Measurements from ENCODE around the gene TCF12. TPM values are rescaled to one million over a fixed set of nuclear protein-coding genes. Genes with fewer than 3 reads are reported as not detected.

Gene TCF12
- total RNA-seq, 2 experiments from 2014 or later = 76.4 to 78.1 TPM

DNA sequence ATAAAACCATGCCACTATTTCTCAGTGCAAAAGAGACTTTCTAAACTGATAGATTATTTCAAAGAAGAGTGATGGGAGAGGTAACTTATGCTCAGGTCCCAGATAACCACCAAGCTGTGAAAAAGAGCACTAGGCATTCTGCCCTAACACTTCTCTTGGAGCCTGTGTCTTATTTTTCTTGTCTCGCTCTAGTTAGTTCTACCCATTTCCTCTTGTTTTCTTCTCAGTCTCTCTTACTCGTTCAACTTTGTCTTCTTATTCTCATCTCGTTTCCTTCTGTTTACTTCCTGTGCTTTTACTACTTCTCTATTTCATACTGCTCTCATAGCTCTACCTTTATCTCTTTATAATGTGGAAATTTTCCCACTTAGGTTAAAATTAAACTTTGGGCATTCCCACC, 366.1 kb downstream of the TCF12 start:
- Mint-ChIP-seq H3K4me1 (no peaks in the 10 kb centered on the region), H3K27me3 (no peaks in the 10 kb centered on the region), H3K27ac (peak overlapping the region; percentile 46), H3K4me3 (no peak overlapping the region), H3K9me3 (no peaks in the 10 kb centered on the region), H3K36me3 (peaks cover 37% of the 10 kb centered on the region)
- POLR2A ChIA-PET = no interaction called here
- no peak for DNase-seq
- no peak for ATAC-seq (ENCODE audit: low read depth)

DNA sequence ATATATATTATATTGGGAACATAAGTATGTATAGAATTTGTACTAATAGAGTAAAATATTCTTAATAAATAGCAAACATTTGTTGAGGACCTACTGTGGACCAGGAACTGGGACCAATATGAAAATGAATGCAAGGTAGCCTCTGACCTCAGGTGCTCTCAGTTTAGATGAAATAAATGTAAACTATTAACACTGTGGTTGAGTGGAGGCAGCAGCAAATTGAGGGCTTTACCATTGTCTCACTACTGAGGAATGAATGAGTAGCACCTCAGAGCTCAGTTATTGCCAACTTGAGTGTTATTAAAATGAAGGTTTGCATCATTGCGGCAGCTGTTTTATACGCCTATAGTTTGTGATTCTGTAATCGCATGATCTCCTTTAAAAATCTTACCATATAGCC, 366.9 kb downstream of the TCF12 start:
- DNase-seq (no peak), ATAC-seq (ENCODE audit: low read depth) (no peak)
- POLR2A ChIA-PET = no interaction called here
- H3K4me1 Mint-ChIP-seq = no peaks in the 10 kb centered on the region
- H3K27ac Mint-ChIP-seq = no peak overlapping the region
- no peaks in the 10 kb centered on the region for H3K9me3 Mint-ChIP-seq
- no peak overlapping the region for H3K4me3 Mint-ChIP-seq
- peaks cover 42% of the 10 kb centered on the region for H3K36me3 Mint-ChIP-seq
- no peaks in the 10 kb centered on the region for H3K27me3 Mint-ChIP-seq

DNA sequence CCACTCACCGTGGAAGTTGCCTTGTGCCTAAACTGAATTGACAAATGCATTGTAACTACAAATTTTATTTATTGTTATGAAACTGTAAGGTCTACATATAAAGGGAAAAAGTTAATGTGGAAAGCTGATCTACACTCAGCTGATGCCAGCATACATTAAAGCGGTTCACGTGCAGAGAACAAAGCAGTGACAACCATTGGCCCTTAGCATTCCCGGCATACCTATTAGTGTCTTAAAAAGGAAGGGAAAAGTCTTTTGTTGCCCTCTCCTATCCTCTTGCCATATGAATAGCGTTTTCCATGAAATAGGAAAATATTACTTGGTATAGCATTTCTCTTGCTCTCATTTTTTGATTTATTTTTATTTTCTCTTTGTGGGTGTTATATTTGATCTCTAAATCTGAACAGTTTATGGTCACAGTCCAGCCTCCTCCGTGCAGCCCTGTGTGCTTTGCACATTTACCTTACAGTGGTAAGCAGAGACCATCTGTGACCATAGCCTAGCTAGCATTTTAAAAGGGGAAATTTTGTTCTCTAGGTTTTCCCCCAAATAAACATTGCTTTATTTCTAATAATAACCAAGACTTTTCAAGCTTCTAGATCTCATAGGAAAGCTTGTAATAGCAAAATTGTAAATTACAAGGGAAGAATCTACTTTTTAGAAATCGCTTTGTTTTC, 368.1 kb downstream of the TCF12 start:
- no peak overlapping the region for H3K27ac Mint-ChIP-seq
- H3K27me3 Mint-ChIP-seq = no peaks in the 10 kb centered on the region
- no peaks in the 10 kb centered on the region for H3K9me3 Mint-ChIP-seq
- peaks cover 44% of the 10 kb centered on the region for H3K36me3 Mint-ChIP-seq
- no peaks in the 10 kb centered on the region for H3K4me1 Mint-ChIP-seq
- H3K4me3 Mint-ChIP-seq = no peak overlapping the region
- POLR2A ChIA-PET = no interaction called here
- no peak for ATAC-seq (ENCODE audit: low read depth)
- DNase-seq = no peak

DNA sequence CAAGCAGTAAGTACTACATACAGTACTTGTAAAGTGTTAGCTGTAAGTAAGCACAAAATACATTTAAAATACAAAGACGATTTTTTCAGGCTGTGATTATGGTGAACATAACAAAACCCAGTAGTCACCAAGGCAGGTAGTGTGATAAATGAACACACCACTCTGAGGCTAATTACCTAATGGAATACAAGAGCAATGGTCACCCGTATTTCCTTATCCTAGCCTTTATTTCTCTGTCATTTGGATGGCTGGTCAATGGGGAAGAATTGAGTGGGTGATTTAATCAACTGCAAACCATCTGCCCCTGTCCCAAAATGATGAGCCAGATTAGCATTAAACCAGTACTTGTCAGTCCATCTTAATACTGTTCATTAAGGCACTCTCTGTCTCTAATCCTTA, 368.7 kb downstream of the TCF12 start:
- ATAC-seq (ENCODE audit: low read depth) = no peak
- H3K36me3 Mint-ChIP-seq = peaks cover 48% of the 10 kb centered on the region
- H3K27me3 Mint-ChIP-seq = no peaks in the 10 kb centered on the region
- no peak for DNase-seq
- POLR2A ChIA-PET = no interaction called here
- no peaks in the 10 kb centered on the region for H3K9me3 Mint-ChIP-seq
- H3K4me1 Mint-ChIP-seq = no peaks in the 10 kb centered on the region
- H3K4me3 Mint-ChIP-seq = no peak overlapping the region
- no peak overlapping the region for H3K27ac Mint-ChIP-seq

DNA sequence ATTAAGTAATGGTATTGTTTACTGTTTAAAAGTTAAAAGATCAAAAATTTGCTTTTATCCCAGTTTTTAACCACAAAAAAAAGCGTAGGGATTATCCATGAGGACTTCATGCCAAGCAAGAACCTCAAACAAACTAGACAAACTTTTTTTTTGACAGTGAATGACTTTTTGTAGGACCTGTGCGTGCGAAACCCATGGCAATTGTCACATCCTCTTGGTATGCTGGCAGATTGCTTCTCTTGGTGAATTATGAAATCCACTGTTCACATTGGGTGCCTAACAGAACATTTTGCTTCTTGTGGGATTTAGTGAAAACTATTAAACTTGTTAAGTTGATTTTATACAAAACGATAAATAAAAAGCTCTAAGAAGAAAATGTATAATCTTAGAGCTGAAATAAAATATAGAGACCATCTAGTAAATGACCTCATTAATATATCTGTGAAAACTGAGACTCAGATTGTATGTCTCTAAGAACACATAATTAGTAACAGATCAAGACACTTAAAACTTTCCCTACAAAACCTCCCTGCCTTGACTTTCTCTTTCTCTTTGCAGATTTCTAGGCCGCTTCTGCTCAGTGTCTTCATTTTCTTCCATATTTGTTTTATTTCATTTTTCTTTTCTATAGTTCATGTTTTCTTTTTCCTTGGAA, 370.6 kb downstream of the TCF12 start:
- Mint-ChIP-seq H3K4me1 (no peaks in the 10 kb centered on the region), H3K36me3 (peaks cover 38% of the 10 kb centered on the region), H3K4me3 (no peak overlapping the region), H3K27ac (no peak overlapping the region), H3K9me3 (peaks cover 1% of the 10 kb centered on the region), H3K27me3 (no peaks in the 10 kb centered on the region)
- POLR2A ChIA-PET = no interaction called here
- ATAC-seq (ENCODE audit: low read depth) (no peak), DNase-seq (no peak)

DNA sequence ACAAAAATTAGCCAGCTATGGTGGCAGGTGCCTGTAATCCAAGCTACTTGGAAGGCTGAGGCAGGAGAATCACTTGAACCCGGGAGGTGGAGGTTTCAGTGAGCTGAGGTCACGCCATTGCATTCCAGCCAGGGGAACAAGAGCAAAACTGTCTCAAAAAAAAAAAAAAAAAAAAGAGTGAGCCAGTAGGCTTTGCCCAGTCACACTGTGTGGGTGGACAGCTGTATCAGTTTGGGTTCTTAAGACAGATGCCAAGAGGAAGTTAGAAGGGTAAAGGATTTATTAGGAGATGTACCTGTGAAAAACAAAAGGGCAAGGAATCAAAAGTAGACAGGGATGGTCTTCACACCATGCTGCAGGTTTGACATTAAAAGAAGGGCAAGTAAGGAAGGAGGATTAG, 371.7 kb downstream of the TCF12 start:
- POLR2A ChIA-PET = no interaction called here
- no peaks in the 10 kb centered on the region for H3K4me1 Mint-ChIP-seq
- H3K36me3 Mint-ChIP-seq = peaks cover 30% of the 10 kb centered on the region
- DNase-seq = no peak
- peaks cover 1% of the 10 kb centered on the region for H3K9me3 Mint-ChIP-seq
- H3K27me3 Mint-ChIP-seq = no peaks in the 10 kb centered on the region
- no peak overlapping the region for H3K4me3 Mint-ChIP-seq
- no peak overlapping the region for H3K27ac Mint-ChIP-seq
- ATAC-seq (ENCODE audit: low read depth) = no peak

DNA sequence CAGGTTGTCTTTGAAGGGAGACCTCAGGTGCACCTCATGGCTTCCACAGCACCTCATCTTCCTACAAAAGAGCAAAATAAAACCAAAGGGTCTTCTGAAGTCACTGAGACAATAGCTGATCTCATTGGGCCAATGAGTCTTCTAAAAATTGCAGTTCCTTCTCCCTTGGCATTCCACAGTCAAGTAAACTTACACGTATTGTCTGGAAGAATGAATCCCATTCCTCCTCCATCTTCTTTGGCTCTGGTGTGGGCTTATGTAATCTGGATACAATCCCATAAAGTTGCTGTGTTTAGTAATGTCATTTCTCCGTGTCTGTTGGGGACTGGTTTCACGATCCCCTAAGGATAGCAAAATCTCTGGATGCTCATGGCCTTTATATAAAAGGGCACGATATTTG, 372.4 kb downstream of the TCF12 start:
- ATAC-seq (ENCODE audit: low read depth) = no peak
- Mint-ChIP-seq H3K9me3 (peaks cover 1% of the 10 kb centered on the region), H3K36me3 (peaks cover 30% of the 10 kb centered on the region), H3K27me3 (no peaks in the 10 kb centered on the region), H3K4me1 (no peaks in the 10 kb centered on the region), H3K4me3 (no peak overlapping the region), H3K27ac (no peak overlapping the region)
- POLR2A ChIA-PET = no interaction called here
- no peak for DNase-seq

DNA sequence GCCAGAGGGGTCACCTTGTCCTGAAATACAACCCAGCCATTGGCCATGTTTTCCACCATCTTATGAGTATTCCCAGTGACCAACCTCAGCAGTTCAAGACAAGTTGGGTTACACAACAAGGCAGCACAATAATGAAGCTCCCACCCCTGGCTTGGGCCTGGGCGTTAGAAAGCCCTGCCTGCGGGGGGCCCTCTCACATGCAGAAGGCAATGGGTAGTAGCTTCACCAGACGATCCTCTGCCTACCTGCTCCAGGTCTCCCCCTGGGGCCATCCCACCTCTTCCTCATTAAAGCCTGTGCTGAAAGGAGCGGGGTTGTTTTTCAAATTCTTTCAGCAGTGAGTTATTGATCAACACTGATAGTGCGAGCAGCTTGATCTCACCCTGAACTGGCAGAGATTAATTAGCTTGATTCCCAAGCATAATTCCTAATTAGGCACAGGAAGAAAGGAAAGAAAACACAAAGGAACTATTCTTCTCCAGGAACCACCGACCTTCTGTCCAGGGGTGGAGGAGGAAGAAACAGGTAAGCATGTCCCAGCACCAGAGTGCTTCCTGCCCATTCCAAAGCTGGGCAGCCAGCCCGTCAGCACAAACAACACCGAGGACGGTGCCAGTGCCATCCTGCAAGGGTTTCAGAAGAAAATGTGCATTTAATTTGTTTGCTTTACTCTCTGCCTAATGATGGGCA, 378.2 kb downstream of the TCF12 start:
- POLR2A ChIA-PET = no interaction called here
- Mint-ChIP-seq H3K9me3 (peaks cover 1% of the 10 kb centered on the region), H3K4me1 (peaks cover 8% of the 10 kb centered on the region), H3K27me3 (no peaks in the 10 kb centered on the region), H3K27ac (no peak overlapping the region), H3K36me3 (peaks cover 6% of the 10 kb centered on the region), H3K4me3 (no peak overlapping the region)
- ATAC-seq (ENCODE audit: low read depth) (no peak), DNase-seq (no peak)

DNA sequence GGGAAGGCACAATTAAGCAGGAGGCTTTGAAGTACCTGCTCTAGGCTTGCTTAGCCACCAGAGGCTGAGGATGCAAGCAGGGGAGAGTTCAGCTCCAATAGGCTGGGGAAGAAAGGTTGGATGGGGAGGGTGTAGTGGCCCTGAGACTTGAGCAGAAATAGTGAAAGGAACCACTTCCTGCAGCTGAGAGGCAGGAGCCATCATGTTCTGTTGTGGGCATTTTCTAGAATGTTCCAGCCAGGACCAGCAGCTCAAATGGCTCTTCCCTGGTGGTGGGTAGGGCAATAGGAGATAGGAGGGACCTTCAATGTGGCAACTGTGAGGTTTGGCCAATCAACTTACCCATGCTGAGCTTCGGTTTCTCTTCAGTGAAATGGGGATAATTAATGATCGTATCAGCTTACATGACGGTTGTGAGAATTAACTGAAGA, 378.7 kb downstream of the TCF12 start:
- no peak for DNase-seq
- H3K4me3 Mint-ChIP-seq = no peak overlapping the region
- H3K36me3 Mint-ChIP-seq = peaks cover 2% of the 10 kb centered on the region
- H3K4me1 Mint-ChIP-seq = peaks cover 8% of the 10 kb centered on the region
- no peaks in the 10 kb centered on the region for H3K27me3 Mint-ChIP-seq
- POLR2A ChIA-PET = no interaction called here
- no peak for ATAC-seq (ENCODE audit: low read depth)
- H3K27ac Mint-ChIP-seq = no peak overlapping the region
- peaks cover 1% of the 10 kb centered on the region for H3K9me3 Mint-ChIP-seq

DNA sequence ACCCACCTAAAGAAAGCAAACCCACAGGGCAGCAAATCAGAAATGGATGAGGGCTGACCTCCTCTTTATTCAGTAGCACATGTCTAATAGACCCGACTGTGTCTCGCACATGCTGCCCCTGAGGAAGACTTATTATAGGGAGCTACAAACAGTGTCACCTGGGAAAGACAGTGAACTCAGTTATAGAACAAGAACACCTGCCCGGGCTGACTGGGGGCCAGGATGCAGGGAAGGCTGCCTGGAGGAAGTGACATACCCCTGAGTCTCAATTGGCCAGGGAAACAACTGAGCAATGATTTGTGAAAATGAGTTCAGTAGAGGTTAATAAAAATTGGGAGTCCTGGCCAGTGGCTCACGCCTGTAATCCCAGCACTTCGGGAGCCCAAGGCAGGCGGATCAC, 379.2 kb downstream of the TCF12 start:
- ATAC-seq (ENCODE audit: low read depth) = no peak
- no peak overlapping the region for H3K27ac Mint-ChIP-seq

DNA sequence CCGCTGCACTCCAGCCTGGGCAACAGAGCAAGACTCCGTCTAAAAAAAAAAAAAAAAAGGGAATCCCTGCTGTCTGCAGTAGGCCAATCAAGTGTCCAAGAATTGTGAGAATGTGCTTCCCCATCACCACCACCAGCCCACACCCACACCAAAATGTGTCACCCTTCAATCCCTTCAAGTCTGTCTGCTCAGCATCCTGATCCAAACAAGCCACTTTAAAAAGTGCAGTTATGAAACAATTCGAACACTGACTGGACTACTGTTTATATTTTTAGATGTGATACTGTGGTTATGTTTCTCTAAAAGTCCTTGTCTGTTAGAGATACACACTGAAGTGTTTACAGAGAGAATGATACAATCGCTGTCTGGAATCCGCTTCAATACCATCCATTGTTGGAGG, 379.8 kb downstream of the TCF12 start:
- POLR2A ChIA-PET = no interaction called here
- H3K27me3 Mint-ChIP-seq = peaks cover 4% of the 10 kb centered on the region
- ATAC-seq (ENCODE audit: low read depth) (no peak), DNase-seq (no peak)
- H3K36me3 Mint-ChIP-seq = no peaks in the 10 kb centered on the region
- no peak overlapping the region for H3K27ac Mint-ChIP-seq
- peaks cover 8% of the 10 kb centered on the region for H3K4me1 Mint-ChIP-seq
- H3K9me3 Mint-ChIP-seq = no peaks in the 10 kb centered on the region
- H3K4me3 Mint-ChIP-seq = no peak overlapping the region

More for the DNA sequence above, 379.2 kb downstream of the TCF12 start:
- H3K9me3 Mint-ChIP-seq = peaks cover 1% of the 10 kb centered on the region
- H3K36me3 Mint-ChIP-seq = peaks cover 2% of the 10 kb centered on the region
- no peak for DNase-seq
- POLR2A ChIA-PET = no interaction called here
- peaks cover 8% of the 10 kb centered on the region for H3K4me1 Mint-ChIP-seq
- no peaks in the 10 kb centered on the region for H3K27me3 Mint-ChIP-seq
- no peak overlapping the region for H3K4me3 Mint-ChIP-seq

DNA sequence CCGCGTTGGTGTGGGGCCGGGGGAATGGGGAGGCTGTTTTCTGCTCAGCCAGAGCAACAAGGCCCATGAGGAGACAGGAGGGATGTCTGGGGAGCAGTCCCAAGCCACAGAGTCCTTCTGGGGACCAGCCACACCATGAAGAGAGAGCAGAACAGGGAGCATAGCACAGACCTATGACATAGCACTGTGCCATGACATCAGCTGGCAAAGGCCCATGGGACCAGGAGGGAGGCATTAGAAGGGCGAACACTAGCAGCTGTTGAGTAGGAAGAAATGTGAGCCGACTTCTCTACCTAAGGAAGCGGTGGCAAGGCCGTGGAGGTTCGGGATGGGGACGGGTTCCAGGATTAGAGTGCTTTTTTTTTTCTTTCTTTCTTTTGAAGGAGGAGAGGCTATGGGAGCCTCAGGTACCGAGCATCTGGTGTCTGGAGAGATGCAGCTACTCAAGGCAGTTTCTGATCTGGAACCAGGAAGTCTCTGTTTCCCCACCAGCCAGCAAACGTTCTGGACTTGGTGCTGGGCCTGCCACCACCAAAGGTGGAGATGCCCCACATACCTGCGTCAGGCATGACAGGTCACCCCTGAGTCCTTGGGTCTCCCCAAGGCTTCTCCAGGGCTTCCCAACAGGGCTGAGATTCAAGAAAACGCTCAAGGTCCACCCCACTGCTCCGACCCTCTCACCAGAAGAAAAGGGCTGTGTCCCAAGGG, 380.6 kb downstream of the TCF12 start:
- no peak for DNase-seq
- H3K27ac Mint-ChIP-seq = peak overlapping the region; percentile 46
- H3K9me3 Mint-ChIP-seq = no peaks in the 10 kb centered on the region
- ATAC-seq (ENCODE audit: low read depth) = no peak
- H3K27me3 Mint-ChIP-seq = peaks cover 4% of the 10 kb centered on the region
- H3K4me3 Mint-ChIP-seq = no peak overlapping the region
- POLR2A ChIA-PET = no interaction called here
- peaks cover 8% of the 10 kb centered on the region for H3K4me1 Mint-ChIP-seq
- H3K36me3 Mint-ChIP-seq = no peaks in the 10 kb centered on the region

DNA sequence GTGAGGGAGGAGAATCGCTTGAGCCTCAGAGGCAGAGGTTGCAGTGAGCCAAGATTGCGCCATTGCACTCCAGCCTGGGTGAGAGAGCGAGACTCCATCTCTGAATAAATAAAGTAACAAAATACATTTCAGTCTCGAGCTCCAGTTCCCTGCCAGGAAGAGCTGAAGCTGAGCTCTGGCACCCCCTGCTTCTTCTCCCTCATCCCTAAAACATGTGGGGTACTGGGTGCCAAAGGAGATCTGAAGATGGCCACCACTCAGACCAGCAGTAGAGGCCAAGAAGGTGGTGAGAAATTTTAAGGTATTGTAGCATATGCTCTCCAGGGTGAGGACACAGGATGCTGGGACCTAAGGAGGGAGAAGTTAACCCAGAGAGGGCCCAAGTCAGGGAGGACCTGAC, 382.9 kb downstream of the TCF12 start:
- ATAC-seq (ENCODE audit: low read depth) (no peak), DNase-seq (no peak)
- H3K4me1 Mint-ChIP-seq = peaks cover 12% of the 10 kb centered on the region
- H3K27ac Mint-ChIP-seq = no peak overlapping the region
- H3K36me3 Mint-ChIP-seq = no peaks in the 10 kb centered on the region
- no peaks in the 10 kb centered on the region for H3K9me3 Mint-ChIP-seq
- no peak overlapping the region for H3K4me3 Mint-ChIP-seq
- peaks cover 10% of the 10 kb centered on the region for H3K27me3 Mint-ChIP-seq
- POLR2A ChIA-PET = no interaction called here

Data from activated naive CD8-positive, alpha-beta T cell treated with anti-CD3 and anti-CD28 coated beads, Interleukin-2, amount 10 ng/mL, durations not matched to agents 7 days and 5 days (primary cell).